ENCODE results near the gene MGMT. TPM values are rescaled to one million over a fixed set of nuclear protein-coding genes. Genes with fewer than 3 reads are reported as not detected.

The MGMT gene
- total and polyA plus RNA-seq, 9 of the 15 experiments (the other 6 are each of a cell fraction or from before 2014, with no cell fraction given), result 0.03 to 0.29 (median 0.11) TPM; not detected in 4

DNA sequence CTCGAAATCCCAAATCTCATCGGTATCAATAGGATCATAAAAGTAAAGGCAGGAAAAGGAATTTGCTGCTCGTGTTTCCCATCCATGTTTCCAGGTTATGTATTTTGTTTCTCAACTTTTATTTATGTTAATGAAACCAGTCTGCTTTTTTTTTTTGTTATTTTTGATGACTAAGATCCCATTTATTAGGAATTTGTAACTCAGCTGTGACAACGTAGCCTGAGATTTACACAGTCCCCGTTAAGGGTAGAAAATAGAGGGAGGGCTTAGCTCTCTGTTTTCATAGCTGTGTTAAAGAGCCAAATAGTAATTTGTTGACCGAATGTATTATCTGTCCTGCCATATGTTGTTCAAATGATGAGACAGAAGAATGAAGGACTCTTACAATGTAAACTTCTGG is 164.0 kb downstream of the MGMT start:
- in situ Hi-C loops (cut with MboI) (no loop called here), intact Hi-C loops (cut with micrococcal nuclease) (no loop called here)
- no peaks in the 10 kb centered on the region for H3K9me1 ChIP-seq (ENCODE audit: control insufficient read depth, insufficient read depth, low read length)
- H3K36me3 ChIP-seq (ENCODE audit: control insufficient read depth, insufficient read depth, low read length), result no peaks in the 10 kb centered on the region
- H3K4me2 ChIP-seq (ENCODE audit: insufficient read depth, low read length), result no peak overlapping the region
- ChIA-PET POLR2A (no interaction called here), CTCF (ENCODE audit: low intra/inter-chr PET ratio) (no interaction called here)
- no peaks in the 10 kb centered on the region for H3K79me2 ChIP-seq (ENCODE audit: control insufficient read depth, insufficient read depth, low read length)
- H3K4me3 ChIP-seq, result no peak overlapping the region
- FAIRE-seq (no peak), ATAC-seq (no peak), DNase-seq (ENCODE audit: extremely low read depth in 1 of 4, low spot score in 3 of 4) (no peak)
- no peaks in the 10 kb centered on the region for H3K4me1 ChIP-seq (replicated peaks in 1 of 2; ENCODE audit: control insufficient read depth in 2 of 2, insufficient read depth in 2 of 2, low read length in 2 of 2)
- BruUV-seq (replicated peaks), result no TSS peak
- no peaks in the 10 kb centered on the region for H4K20me1 ChIP-seq (replicated peaks; ENCODE audit: control insufficient read depth, insufficient read depth, low read length)
- H3K9me3 ChIP-seq (replicated peaks; ENCODE audit: control insufficient read depth, insufficient read depth, low read depth, low read length), result no peaks in the 10 kb centered on the region
- H3K27ac ChIP-seq (ENCODE audit: extremely low read depth, low read depth, low read length), result no peak overlapping the region
- peaks cover 0 to 7% of the 10 kb centered on the region in 2 experiments; a peak in 1 of 5 replicates for H3K27me3 ChIP-seq (ENCODE audit: control insufficient read depth in 2 of 2, insufficient read depth in 2 of 2, low read length in 2 of 2)
- 4% methylated on average over 6 of the region's 6 CpGs for WGBS (ENCODE audit: insufficient coverage, low coverage, missing lambda C conversion rate)
- H3K9ac ChIP-seq (ENCODE audit: insufficient read depth in 1 of 2, low read depth in 2 of 2, low read length in 2 of 2), result no peak overlapping the region
- no peak overlapping the region for H2AFZ ChIP-seq (ENCODE audit: low read depth, low read length)
- TF ChIP-seq, protein P1, sequence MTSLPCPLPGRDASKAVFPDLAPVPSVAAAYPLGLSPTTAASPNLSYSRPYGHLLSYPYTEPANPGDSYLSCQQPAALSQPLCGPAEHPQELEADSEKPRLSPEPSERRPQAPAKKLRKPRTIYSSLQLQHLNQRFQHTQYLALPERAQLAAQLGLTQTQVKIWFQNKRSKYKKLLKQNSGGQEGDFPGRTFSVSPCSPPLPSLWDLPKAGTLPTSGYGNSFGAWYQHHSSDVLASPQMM (CRISPR knock-in tag; IDR thresholded peaks at IDR 0.05), result no peak
- TF ChIP-seq NUFIP1 (IDR thresholded peaks at IDR 0.05; ENCODE audit: partially characterized antibody), result no peak
- TF ChIP-seq, protein P2, sequence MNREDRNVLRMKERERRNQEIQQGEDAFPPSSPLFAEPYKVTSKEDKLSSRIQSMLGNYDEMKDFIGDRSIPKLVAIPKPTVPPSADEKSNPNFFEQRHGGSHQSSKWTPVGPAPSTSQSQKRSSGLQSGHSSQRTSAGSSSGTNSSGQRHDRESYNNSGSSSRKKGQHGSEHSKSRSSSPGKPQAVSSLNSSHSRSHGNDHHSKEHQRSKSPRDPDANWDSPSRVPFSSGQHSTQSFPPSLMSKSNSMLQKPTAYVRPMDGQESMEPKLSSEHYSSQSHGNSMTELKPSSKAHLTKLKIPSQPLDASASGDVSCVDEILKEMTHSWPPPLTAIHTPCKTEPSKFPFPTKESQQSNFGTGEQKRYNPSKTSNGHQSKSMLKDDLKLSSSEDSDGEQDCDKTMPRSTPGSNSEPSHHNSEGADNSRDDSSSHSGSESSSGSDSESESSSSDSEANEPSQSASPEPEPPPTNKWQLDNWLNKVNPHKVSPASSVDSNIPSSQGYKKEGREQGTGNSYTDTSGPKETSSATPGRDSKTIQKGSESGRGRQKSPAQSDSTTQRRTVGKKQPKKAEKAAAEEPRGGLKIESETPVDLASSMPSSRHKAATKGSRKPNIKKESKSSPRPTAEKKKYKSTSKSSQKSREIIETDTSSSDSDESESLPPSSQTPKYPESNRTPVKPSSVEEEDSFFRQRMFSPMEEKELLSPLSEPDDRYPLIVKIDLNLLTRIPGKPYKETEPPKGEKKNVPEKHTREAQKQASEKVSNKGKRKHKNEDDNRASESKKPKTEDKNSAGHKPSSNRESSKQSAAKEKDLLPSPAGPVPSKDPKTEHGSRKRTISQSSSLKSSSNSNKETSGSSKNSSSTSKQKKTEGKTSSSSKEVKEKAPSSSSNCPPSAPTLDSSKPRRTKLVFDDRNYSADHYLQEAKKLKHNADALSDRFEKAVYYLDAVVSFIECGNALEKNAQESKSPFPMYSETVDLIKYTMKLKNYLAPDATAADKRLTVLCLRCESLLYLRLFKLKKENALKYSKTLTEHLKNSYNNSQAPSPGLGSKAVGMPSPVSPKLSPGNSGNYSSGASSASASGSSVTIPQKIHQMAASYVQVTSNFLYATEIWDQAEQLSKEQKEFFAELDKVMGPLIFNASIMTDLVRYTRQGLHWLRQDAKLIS (CRISPR knock-in tag; IDR thresholded peaks at IDR 0.05), result no peak
- no peak for TF ChIP-seq EP400 (IDR thresholded peaks at IDR 0.05)
- TF ChIP-seq, protein P3, sequence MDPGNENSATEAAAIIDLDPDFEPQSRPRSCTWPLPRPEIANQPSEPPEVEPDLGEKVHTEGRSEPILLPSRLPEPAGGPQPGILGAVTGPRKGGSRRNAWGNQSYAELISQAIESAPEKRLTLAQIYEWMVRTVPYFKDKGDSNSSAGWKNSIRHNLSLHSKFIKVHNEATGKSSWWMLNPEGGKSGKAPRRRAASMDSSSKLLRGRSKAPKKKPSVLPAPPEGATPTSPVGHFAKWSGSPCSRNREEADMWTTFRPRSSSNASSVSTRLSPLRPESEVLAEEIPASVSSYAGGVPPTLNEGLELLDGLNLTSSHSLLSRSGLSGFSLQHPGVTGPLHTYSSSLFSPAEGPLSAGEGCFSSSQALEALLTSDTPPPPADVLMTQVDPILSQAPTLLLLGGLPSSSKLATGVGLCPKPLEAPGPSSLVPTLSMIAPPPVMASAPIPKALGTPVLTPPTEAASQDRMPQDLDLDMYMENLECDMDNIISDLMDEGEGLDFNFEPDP (CRISPR knock-in tag; IDR thresholded peaks at IDR 0.05), result no peak
- TF ChIP-seq SP1 (CRISPR knock-in tag; IDR thresholded peaks at IDR 0.05), result no peak
- TF ChIP-seq, protein P4, sequence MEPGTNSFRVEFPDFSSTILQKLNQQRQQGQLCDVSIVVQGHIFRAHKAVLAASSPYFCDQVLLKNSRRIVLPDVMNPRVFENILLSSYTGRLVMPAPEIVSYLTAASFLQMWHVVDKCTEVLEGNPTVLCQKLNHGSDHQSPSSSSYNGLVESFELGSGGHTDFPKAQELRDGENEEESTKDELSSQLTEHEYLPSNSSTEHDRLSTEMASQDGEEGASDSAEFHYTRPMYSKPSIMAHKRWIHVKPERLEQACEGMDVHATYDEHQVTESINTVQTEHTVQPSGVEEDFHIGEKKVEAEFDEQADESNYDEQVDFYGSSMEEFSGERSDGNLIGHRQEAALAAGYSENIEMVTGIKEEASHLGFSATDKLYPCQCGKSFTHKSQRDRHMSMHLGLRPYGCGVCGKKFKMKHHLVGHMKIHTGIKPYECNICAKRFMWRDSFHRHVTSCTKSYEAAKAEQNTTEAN (CRISPR knock-in tag; IDR thresholded peaks at IDR 0.05), result no peak
- no peak for TF ChIP-seq ZNF354B (CRISPR knock-in tag; IDR thresholded peaks at IDR 0.05)
- no peak for TF ChIP-seq TAF1 (IDR thresholded peaks at IDR 0.05; ENCODE audit: control insufficient read depth, extremely low read depth, insufficient read depth, low read length, severe bottlenecking)
- no peak for TF ChIP-seq SRSF3 (IDR thresholded peaks at IDR 0.05; ENCODE audit: insufficient read depth, low read length)
- TF ChIP-seq LEF1 (IDR thresholded peaks at IDR 0.05), result no peak
- no peak for TF ChIP-seq CTBP1 (IDR thresholded peaks at IDR 0.05; ENCODE audit: borderline replicate concordance)

All from K562 (cell line).